ENCODE data around the gene PIP4P1. TPM values are rescaled to one million over a fixed set of nuclear protein-coding genes. Genes with fewer than 3 reads are reported as not detected.

Gene PIP4P1
- total and polyA plus RNA-seq, 2 of the 13 experiments (the other 11 are each of a cell fraction or from before 2014, with no cell fraction given), result 33.4 to 47.0 TPM

DNA sequence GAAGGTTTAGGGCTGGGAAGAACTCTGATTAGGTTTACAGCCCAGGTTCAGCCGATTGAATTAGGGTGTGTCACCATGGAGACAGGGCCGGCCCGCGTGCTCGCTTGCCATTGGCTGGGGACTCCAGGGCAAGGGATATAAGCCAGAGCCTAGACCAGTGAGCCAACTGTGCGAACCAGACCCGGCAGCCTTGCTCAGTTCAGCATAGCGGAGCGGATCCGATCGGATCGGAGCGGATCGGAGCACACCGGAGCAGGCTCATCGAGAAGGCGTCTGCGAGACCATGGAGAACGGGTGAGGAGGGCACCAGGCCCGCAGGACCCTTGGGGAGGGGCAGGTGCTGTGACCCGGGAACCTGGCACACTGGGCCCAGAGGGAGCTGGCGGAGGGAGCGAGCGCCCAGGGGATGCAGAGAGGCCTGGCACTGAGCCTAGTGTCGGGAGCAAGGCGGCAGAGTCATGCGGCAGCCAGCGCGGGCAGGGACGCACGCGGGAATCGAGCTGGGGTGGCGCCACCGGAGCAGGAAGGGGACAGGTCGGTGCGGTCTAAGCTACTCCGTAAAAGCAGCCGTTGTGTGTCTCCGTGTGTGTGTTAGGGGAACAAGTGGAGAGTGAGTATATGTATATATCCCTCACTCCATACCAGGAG is 8.1 kb upstream of the PIP4P1 start, which contains the start of gene PNP (continued):
- TF ChIP-seq, protein P1, sequence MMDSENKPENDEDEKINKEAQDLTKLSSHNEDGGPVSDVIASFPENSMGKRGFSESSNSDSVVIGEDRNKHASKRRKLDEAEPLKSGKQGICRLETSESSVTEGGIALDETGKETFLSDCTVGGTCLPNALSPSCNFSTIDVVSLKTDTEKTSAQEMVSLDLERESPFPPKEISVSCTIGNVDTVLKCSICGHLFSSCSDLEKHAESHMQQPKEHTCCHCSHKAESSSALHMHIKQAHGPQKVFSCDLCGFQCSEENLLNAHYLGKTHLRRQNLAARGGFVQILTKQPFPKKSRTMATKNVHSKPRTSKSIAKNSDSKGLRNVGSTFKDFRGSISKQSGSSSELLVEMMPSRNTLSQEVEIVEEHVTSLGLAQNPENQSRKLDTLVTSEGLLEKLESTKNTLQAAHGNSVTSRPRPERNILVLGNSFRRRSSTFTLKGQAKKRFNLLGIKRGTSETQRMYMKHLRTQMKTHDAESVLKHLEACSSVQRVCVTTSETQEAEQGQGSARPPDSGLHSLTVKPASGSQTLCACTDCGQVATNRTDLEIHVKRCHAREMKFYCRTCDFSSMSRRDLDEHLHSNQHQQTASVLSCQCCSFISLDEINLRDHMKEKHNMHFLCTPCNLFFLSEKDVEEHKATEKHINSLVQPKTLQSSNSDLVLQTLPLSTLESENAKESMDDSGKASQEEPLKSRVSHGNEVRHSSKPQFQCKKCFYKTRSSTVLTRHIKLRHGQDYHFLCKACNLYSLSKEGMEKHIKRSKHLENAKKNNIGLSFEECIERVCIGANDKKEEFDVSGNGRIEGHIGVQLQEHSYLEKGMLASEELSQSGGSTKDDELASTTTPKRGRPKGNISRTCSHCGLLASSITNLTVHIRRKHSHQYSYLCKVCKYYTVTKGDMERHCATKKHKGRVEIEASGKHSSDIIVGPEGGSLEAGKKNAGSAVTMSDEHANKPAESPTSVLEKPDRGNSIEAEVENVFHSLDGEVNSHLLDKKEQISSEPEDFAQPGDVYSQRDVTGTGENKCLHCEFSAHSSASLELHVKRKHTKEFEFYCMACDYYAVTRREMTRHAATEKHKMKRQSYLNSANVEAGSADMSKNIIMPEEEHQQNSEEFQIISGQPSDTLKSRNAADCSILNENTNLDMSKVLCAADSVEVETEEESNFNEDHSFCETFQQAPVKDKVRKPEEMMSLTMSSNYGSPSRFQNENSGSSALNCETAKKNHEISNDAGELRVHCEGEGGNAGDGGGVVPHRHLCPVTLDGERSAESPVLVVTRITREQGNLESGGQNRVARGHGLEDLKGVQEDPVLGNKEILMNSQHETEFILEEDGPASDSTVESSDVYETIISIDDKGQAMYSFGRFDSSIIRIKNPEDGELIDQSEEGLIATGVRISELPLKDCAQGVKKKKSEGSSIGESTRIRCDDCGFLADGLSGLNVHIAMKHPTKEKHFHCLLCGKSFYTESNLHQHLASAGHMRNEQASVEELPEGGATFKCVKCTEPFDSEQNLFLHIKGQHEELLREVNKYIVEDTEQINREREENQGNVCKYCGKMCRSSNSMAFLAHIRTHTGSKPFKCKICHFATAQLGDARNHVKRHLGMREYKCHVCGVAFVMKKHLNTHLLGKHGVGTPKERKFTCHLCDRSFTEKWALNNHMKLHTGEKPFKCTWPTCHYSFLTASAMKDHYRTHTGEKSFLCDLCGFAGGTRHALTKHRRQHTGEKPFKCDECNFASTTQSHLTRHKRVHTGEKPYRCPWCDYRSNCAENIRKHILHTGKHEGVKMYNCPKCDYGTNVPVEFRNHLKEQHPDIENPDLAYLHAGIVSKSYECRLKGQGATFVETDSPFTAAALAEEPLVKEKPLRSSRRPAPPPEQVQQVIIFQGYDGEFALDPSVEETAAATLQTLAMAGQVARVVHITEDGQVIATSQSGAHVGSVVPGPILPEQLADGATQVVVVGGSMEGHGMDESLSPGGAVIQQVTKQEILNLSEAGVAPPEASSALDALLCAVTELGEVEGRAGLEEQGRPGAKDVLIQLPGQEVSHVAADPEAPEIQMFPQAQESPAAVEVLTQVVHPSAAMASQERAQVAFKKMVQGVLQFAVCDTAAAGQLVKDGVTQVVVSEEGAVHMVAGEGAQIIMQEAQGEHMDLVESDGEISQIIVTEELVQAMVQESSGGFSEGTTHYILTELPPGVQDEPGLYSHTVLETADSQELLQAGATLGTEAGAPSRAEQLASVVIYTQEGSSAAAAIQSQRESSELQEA (CRISPR knock-in tag; IDR thresholded peaks at IDR 0.05; ENCODE audit: not compliant biosample characterization), result peak; percentile 77
- TF ChIP-seq ATRX (CRISPR knock-in tag; IDR thresholded peaks at IDR 0.05; ENCODE audit: borderline replicate concordance) (no peak), MIXL1 (CRISPR knock-in tag; IDR thresholded peaks at IDR 0.05) (peak; percentile 71; the same call in 1 of the 2 replicates), SAP130 (CRISPR knock-in tag; IDR thresholded peaks at IDR 0.05; ENCODE audit: low read depth) (peak; percentile 88), ZNF562 (CRISPR knock-in tag; IDR thresholded peaks at IDR 0.05; ENCODE audit: borderline replicate concordance) (no peak), TGIF2 (CRISPR knock-in tag; IDR thresholded peaks at IDR 0.05) (peak; percentile 62), HMG20A (CRISPR knock-in tag; IDR thresholded peaks at IDR 0.05; ENCODE audit: borderline replicate concordance) (peak; percentile 29; the same call in 1 of the 2 replicates), CEBPG (CRISPR knock-in tag; IDR thresholded peaks at IDR 0.05) (no peak), ZMYM4 (CRISPR knock-in tag; IDR thresholded peaks at IDR 0.05) (peak; percentile 84)
- TF ChIP-seq, protein P2, sequence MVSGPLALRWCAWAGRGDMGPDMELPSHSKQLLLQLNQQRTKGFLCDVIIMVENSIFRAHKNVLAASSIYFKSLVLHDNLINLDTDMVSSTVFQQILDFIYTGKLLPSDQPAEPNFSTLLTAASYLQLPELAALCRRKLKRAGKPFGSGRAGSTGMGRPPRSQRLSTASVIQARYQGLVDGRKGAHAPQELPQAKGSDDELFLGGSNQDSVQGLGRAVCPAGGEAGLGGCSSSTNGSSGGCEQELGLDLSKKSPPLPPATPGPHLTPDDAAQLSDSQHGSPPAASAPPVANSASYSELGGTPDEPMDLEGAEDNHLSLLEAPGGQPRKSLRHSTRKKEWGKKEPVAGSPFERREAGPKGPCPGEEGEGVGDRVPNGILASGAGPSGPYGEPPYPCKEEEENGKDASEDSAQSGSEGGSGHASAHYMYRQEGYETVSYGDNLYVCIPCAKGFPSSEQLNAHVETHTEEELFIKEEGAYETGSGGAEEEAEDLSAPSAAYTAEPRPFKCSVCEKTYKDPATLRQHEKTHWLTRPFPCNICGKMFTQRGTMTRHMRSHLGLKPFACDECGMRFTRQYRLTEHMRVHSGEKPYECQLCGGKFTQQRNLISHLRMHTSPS (CRISPR knock-in tag; IDR thresholded peaks at IDR 0.05; ENCODE audit: low read depth), result peak; percentile 82; the same call in 1 of the 2 replicates
- TF ChIP-seq, protein P3, sequence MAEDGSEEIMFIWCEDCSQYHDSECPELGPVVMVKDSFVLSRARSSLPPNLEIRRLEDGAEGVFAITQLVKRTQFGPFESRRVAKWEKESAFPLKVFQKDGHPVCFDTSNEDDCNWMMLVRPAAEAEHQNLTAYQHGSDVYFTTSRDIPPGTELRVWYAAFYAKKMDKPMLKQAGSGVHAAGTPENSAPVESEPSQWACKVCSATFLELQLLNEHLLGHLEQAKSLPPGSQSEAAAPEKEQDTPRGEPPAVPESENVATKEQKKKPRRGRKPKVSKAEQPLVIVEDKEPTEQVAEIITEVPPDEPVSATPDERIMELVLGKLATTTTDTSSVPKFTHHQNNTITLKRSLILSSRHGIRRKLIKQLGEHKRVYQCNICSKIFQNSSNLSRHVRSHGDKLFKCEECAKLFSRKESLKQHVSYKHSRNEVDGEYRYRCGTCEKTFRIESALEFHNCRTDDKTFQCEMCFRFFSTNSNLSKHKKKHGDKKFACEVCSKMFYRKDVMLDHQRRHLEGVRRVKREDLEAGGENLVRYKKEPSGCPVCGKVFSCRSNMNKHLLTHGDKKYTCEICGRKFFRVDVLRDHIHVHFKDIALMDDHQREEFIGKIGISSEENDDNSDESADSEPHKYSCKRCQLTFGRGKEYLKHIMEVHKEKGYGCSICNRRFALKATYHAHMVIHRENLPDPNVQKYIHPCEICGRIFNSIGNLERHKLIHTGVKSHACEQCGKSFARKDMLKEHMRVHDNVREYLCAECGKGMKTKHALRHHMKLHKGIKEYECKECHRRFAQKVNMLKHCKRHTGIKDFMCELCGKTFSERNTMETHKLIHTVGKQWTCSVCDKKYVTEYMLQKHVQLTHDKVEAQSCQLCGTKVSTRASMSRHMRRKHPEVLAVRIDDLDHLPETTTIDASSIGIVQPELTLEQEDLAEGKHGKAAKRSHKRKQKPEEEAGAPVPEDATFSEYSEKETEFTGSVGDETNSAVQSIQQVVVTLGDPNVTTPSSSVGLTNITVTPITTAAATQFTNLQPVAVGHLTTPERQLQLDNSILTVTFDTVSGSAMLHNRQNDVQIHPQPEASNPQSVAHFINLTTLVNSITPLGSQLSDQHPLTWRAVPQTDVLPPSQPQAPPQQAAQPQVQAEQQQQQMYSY (CRISPR knock-in tag; IDR thresholded peaks at IDR 0.05), result peak; percentile 96
- TF ChIP-seq, protein P4, sequence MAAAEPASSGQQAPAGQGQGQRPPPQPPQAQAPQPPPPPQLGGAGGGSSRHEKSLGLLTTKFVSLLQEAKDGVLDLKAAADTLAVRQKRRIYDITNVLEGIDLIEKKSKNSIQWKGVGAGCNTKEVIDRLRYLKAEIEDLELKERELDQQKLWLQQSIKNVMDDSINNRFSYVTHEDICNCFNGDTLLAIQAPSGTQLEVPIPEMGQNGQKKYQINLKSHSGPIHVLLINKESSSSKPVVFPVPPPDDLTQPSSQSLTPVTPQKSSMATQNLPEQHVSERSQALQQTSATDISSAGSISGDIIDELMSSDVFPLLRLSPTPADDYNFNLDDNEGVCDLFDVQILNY (CRISPR knock-in tag; conservative IDR thresholded peaks at IDR 0.05), result peak; percentile 41; the same call in 1 of the 2 replicates
- TF ChIP-seq, protein P5, sequence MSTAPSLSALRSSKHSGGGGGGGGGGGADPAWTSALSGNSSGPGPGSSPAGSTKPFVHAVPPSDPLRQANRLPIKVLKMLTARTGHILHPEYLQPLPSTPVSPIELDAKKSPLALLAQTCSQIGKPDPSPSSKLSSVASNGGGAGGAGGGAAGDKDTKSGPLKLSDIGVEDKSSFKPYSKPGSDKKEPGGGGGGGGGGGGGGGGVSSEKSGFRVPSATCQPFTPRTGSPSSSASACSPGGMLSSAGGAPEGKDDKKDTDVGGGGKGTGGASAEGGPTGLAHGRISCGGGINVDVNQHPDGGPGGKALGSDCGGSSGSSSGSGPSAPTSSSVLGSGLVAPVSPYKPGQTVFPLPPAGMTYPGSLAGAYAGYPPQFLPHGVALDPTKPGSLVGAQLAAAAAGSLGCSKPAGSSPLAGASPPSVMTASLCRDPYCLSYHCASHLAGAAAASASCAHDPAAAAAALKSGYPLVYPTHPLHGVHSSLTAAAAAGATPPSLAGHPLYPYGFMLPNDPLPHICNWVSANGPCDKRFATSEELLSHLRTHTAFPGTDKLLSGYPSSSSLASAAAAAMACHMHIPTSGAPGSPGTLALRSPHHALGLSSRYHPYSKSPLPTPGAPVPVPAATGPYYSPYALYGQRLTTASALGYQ (CRISPR knock-in tag; IDR thresholded peaks at IDR 0.05), result no peak
